ENCODE measurements around the gene GOLGA3.

GRCh38 chr12:132850291-132850690, 21.6 kb upstream of the GOLGA3 start:
- TF ChIP-seq, protein P1, sequence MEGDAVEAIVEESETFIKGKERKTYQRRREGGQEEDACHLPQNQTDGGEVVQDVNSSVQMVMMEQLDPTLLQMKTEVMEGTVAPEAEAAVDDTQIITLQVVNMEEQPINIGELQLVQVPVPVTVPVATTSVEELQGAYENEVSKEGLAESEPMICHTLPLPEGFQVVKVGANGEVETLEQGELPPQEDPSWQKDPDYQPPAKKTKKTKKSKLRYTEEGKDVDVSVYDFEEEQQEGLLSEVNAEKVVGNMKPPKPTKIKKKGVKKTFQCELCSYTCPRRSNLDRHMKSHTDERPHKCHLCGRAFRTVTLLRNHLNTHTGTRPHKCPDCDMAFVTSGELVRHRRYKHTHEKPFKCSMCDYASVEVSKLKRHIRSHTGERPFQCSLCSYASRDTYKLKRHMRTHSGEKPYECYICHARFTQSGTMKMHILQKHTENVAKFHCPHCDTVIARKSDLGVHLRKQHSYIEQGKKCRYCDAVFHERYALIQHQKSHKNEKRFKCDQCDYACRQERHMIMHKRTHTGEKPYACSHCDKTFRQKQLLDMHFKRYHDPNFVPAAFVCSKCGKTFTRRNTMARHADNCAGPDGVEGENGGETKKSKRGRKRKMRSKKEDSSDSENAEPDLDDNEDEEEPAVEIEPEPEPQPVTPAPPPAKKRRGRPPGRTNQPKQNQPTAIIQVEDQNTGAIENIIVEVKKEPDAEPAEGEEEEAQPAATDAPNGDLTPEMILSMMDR (IDR thresholded peaks at IDR 0.05) = no peak
- no peak for TF ChIP-seq POLR2A (IDR thresholded peaks at IDR 0.05)
